OCI-LY3 (cell line): ENCODE data around the gene MYH10.

Experiments used
- H2AFZ ChIP-seq: fragments of 200-600, 300-600 bp; shearing (Covaris generic); 2 replicates; pipeline ENCODE4 v1.6.0; 2014; ENCODE audit warnings: antibody characterized with exemption, low read depth, low read length
- H3K27ac ChIP-seq: fragments of 200-600, 300-600 bp; sonication (generic); 2 replicates; pipeline ENCODE4 v1.5.1; 2014; ENCODE audit warnings: mild to moderate bottlenecking, low read length, moderate library complexity, mixed read lengths
- H3K27me3 ChIP-seq: fragments of 200-600, 300-600 bp; sonication (generic); 2 replicates; pipeline ENCODE4 v1.6.1; 2014; ENCODE audit warnings: low read depth, low read length, mixed read lengths
- H3K36me3 ChIP-seq: fragments of 200-600, 300-600 bp; sonication (generic); replicated peaks from 2 replicates; pipeline ENCODE3; 2014; ENCODE audit warnings: low read depth, low read length, mixed read lengths
- H3K4me1 ChIP-seq: fragments of 300-600, 200-600 bp; sonication (generic); 2 replicates; pipeline ENCODE4 v1.6.1; 2014; ENCODE audit warnings: low read length, mixed read lengths
- H3K4me2 ChIP-seq: fragments of 200-600, 300-600 bp; sonication (generic); 2 replicates; pipeline ENCODE4 v1.6.1; 2014; ENCODE audit warnings: low read length, mixed read lengths
- H3K4me3 ChIP-seq: fragments of 300-600, 200-600 bp; sonication (generic); 2 replicates; pipeline ENCODE4 v1.5.1; 2014; ENCODE audit warnings: antibody characterized with exemption, mild to moderate bottlenecking, low read length, moderate library complexity
- H3K79me2 ChIP-seq: fragments of 300-600, 200-600 bp; shearing (Covaris generic); 2 replicates; pipeline ENCODE4 v1.6.1; 2014; ENCODE audit warnings: mild to moderate bottlenecking, low read length, mixed read lengths
- H3K9ac ChIP-seq: fragments of 300-600, 200-600 bp; shearing (Covaris generic); 2 replicates; pipeline ENCODE4 v1.6.0; 2014; ENCODE audit warnings: mild to moderate bottlenecking, low read length, moderate library complexity
- H3K9me3 ChIP-seq: fragments of 200-600, 300-600 bp; shearing (Covaris generic); 2 replicates; pipeline ENCODE4 v1.6.1; 2014; ENCODE audit warnings: low read length, mixed read lengths; ENCODE audit not compliant: insufficient read depth
- H4K20me1 ChIP-seq: fragments of 200-600, 300-600 bp; sonication (generic); 2 replicates; pipeline ENCODE4 v1.6.1; 2016; ENCODE audit warnings: low read length, mixed read lengths; ENCODE audit not compliant: insufficient read depth
- EZH2phosphoT487 ChIP-seq: fragments of 200-600 bp; shearing (Covaris generic); IDR thresholded peaks from 2 replicates; pipeline ENCODE4 v1.6.1; 2018; ENCODE audit warnings: antibody characterized with exemption, mixed run types, low read depth
- TF ChIP-seq, protein P1 (sequence below): fragments of 200-600, 300-600 bp; sonication (generic); IDR thresholded peaks from 2 replicates; pipeline ENCODE4 v1.5.1; 2014; ENCODE audit warnings: antibody characterized with exemption, low read length, low read depth

The MYH10 gene

DNA sequence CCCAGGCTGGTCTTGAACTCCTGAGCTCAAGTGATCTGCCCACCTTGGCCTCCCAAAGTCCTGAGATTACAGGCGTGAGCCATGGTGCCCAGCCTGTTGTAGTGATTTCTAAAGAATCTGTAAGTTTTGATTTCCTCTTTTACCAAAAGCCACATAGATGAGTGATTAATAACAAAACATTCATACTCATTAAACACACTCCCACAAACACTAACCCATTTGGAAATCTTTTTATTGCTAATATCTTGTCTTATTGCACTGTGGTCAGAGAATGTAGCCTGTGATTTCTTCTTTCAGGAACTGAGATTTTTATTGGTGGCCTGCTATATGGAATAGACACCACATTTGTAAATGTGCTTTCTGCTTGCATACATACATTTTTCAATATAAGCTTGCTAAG, 31.6 kb downstream of the MYH10 start:
- peak overlapping the region; percentile 32 for H3K4me2 ChIP-seq
- no peaks in the 10 kb centered on the region for H4K20me1 ChIP-seq
- no peak overlapping the region for H3K4me3 ChIP-seq
- no peaks in the 10 kb centered on the region for H3K27me3 ChIP-seq
- no peaks in the 10 kb centered on the region for H3K79me2 ChIP-seq
- H3K27ac ChIP-seq, result peak overlapping the region; percentile 35
- no peak for TF ChIP-seq EZH2phosphoT487
- TF ChIP-seq, protein P1, sequence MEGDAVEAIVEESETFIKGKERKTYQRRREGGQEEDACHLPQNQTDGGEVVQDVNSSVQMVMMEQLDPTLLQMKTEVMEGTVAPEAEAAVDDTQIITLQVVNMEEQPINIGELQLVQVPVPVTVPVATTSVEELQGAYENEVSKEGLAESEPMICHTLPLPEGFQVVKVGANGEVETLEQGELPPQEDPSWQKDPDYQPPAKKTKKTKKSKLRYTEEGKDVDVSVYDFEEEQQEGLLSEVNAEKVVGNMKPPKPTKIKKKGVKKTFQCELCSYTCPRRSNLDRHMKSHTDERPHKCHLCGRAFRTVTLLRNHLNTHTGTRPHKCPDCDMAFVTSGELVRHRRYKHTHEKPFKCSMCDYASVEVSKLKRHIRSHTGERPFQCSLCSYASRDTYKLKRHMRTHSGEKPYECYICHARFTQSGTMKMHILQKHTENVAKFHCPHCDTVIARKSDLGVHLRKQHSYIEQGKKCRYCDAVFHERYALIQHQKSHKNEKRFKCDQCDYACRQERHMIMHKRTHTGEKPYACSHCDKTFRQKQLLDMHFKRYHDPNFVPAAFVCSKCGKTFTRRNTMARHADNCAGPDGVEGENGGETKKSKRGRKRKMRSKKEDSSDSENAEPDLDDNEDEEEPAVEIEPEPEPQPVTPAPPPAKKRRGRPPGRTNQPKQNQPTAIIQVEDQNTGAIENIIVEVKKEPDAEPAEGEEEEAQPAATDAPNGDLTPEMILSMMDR, result no peak
- no peak overlapping the region for H3K9ac ChIP-seq
- no peaks in the 10 kb centered on the region for H3K9me3 ChIP-seq
- peaks cover 22% of the 10 kb centered on the region for H3K4me1 ChIP-seq
- H2AFZ ChIP-seq, result no peak overlapping the region
- H3K36me3 ChIP-seq, result no peaks in the 10 kb centered on the region

DNA sequence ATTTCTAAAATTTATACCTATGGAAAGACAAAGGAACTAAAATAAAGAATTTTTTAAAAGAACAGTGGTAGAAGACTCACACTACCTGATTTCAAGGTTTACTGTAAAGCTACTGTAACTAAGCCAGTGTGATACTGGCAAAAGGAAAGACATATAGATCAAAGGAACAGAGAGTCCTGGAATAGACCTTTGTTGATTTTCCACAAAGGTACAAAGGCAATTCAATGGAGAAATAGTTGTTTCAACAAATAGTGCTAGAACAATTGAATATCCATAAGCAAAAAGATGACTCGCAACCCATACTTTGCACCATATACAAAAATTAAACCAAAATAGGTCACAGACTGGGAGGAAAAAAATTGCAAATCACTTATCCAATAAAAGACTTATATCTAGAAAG, 36.7 kb downstream of the MYH10 start:
- Histone ChIP-seq H3K4me1 (peaks cover 7% of the 10 kb centered on the region), H3K9me3 (no peaks in the 10 kb centered on the region), H3K4me2 (no peak overlapping the region), H2AFZ (no peak overlapping the region), H3K4me3 (no peak overlapping the region), H3K27ac (no peak overlapping the region), H3K36me3 (no peaks in the 10 kb centered on the region), H3K79me2 (no peaks in the 10 kb centered on the region), H4K20me1 (no peaks in the 10 kb centered on the region), H3K27me3 (no peaks in the 10 kb centered on the region), H3K9ac (no peak overlapping the region)
- TF ChIP-seq EZH2phosphoT487, result no peak
- TF ChIP-seq, protein P1, result no peak

DNA sequence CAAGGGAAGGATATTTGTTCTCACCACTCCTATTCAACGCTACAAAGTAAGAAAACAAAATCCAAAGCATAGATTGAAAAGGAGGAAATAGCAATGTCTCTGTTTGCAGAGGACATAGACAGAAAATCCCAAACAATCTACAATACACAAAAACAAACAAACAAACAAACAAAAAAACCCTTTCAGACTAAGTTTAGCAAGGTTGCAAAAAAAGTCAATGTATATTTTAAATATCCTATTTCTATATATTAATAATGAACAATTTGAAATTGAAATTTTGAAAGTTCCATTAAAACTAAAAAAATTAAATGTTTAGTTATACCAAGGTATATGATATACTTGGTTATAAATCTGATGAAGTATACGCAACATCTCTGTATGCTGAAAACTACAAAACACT, 37.2 kb downstream of the MYH10 start:
- no peaks in the 10 kb centered on the region for H3K9me3 ChIP-seq
- H2AFZ ChIP-seq, result no peak overlapping the region
- no peak overlapping the region for H3K27ac ChIP-seq
- H3K4me3 ChIP-seq, result no peak overlapping the region
- peaks cover 2% of the 10 kb centered on the region for H3K4me1 ChIP-seq
- no peaks in the 10 kb centered on the region for H3K36me3 ChIP-seq
- H3K27me3 ChIP-seq, result no peaks in the 10 kb centered on the region
- H3K9ac ChIP-seq, result no peak overlapping the region
- no peaks in the 10 kb centered on the region for H4K20me1 ChIP-seq
- TF ChIP-seq, protein P1, result no peak
- TF ChIP-seq EZH2phosphoT487, result no peak
- H3K79me2 ChIP-seq, result no peaks in the 10 kb centered on the region
- H3K4me2 ChIP-seq, result no peak overlapping the region

DNA sequence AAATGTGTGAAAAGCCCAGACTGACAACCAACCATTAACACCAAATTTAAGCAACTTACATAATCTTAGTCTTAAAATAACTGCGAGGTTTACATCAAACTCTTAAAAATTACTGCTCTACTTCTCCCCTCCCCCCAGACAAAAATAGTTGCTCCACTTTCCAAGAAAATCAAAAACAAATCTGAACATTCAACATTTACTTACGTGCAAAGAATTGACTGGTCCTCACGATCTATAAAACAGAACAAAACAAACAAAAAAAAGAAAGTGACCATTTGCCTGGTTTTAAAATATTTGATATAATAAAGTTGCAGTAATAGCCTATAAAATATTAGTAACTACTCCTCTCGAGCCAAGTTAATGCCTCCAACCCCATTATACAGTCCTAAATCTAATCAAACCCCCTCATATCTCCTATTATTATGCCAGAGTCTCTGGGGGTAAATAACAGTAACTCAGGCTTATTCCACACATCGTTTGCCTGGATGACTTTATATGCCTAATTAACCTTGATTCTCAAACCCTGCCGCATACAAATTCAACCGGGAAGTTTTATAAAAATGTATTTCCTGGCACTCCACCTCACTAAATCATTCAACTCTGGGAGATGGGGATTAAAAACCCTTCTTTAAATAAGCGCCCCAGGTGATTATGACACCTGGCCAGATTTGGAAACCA, 41.5 kb downstream of the MYH10 start:
- Histone ChIP-seq H2AFZ (no peak overlapping the region), H3K4me1 (no peaks in the 10 kb centered on the region), H3K9ac (no peak overlapping the region), H3K79me2 (no peaks in the 10 kb centered on the region), H4K20me1 (no peaks in the 10 kb centered on the region), H3K27me3 (no peaks in the 10 kb centered on the region), H3K27ac (no peak overlapping the region), H3K4me3 (no peak overlapping the region), H3K4me2 (no peak overlapping the region), H3K36me3 (no peaks in the 10 kb centered on the region), H3K9me3 (no peaks in the 10 kb centered on the region)
- TF ChIP-seq, protein P1, result no peak
- no peak for TF ChIP-seq EZH2phosphoT487
